HEK293T (cell line): ENCODE measurements around the gene PDGFRB.

Experiments used
- BHLHE40 ChIP-seq: fragments of 450-650 bp; IDR thresholded peaks from 2 replicates; pipeline ENCODE4 v1.6.1; 2016; ENCODE audit warnings: mild to moderate bottlenecking, moderate library complexity, borderline replicate concordance
- FOXA1 ChIP-seq: fragments of 450-650 bp; IDR thresholded peaks from 2 replicates; pipeline ENCODE4 v1.6.1; 2016; ENCODE audit warnings: mild to moderate bottlenecking
- FOXM1 ChIP-seq: fragments of 450-650 bp; IDR thresholded peaks from 2 replicates; pipeline ENCODE4 v1.6.1; 2017; ENCODE audit warnings: mild to moderate bottlenecking, borderline replicate concordance
- LEF1 ChIP-seq: fragments of 450-650 bp; IDR thresholded peaks from 2 replicates; pipeline ENCODE4 v1.6.1; 2017; ENCODE audit warnings: mild to moderate bottlenecking, borderline replicate concordance
- SUZ12 ChIP-seq: fragments of 450-650 bp; IDR thresholded peaks from 2 replicates; pipeline ENCODE4 v1.6.1; 2016; ENCODE audit warnings: mild to moderate bottlenecking
- TF ChIP-seq, protein P1 (sequence below): fragments of 450-650 bp; IDR thresholded peaks from 2 replicates; pipeline ENCODE4 v1.6.1; 2016

DNA sequence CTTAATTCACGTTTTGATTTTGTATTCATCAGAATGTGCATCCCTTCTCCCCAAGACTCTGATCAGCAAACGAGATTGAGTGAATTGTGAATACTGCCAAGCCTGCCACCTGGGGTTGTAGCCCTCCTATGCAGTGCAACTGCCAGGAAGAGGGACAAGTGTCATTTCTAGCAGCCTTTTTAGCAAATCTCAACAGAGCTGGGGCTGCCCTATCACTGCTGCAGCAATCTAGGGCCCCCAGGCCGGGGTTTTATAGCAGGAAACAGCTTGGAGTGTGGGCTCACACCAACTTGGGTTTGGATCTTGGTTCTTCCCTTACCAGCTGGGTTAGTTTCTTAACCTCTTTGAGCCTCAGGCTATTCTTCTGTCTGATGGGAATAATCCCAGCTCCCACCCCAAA lies 73.3 kb downstream of the PDGFRB start:
- TF ChIP-seq BHLHE40 (no peak), FOXM1 (no peak), FOXA1 (no peak), LEF1 (no peak), SUZ12 (no peak)
- TF ChIP-seq, protein P1, sequence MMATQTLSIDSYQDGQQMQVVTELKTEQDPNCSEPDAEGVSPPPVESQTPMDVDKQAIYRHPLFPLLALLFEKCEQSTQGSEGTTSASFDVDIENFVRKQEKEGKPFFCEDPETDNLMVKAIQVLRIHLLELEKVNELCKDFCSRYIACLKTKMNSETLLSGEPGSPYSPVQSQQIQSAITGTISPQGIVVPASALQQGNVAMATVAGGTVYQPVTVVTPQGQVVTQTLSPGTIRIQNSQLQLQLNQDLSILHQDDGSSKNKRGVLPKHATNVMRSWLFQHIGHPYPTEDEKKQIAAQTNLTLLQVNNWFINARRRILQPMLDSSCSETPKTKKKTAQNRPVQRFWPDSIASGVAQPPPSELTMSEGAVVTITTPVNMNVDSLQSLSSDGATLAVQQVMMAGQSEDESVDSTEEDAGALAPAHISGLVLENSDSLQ: no peak
